GM23338 (cell line): ENCODE measurements around the gene THSD7A.

Source experiments
- POLR2AphosphoS5 ChIP-seq: IDR thresholded peaks from 2 replicates; pipeline ENCODE4 v1.6.1; 2016; ENCODE audit warnings: antibody characterized with exemption, low read depth
- TF ChIP-seq, protein P1 (sequence below), 2 experiments: fragments of 200-600 bp in 1 of 2; sonication (generic) in 1 of 2; conservative IDR thresholded peaks; 2 replicates each; pipeline versions ENCODE4 v1.5.1 to v1.6.1; 2016 to 2017; ENCODE audit warnings: antibody characterized with exemption in 2 of 2, low read depth in 2 of 2, mild to moderate bottlenecking in 2 of 2, moderate library complexity in 1 of 2

DNA sequence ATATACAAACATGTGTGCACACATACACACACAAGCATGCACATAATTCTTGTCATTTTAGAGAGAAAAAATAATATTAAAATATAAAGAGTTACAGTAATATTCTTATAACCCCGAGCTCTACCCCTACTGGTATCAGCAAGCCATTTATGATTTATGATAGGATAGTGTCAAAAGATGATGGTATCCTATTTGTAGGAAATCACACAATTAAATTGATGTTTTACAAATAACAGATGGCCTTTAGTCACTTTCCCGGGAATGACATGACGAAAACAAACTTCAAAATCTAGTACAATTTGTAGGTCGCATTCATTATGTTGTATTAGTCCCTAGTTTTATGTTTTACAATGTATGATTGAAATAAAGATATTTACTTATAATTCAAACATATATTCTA lies 36.8 kb downstream of the THSD7A start:
- TF ChIP-seq POLR2AphosphoS5, result no peak
- TF ChIP-seq, protein P1, sequence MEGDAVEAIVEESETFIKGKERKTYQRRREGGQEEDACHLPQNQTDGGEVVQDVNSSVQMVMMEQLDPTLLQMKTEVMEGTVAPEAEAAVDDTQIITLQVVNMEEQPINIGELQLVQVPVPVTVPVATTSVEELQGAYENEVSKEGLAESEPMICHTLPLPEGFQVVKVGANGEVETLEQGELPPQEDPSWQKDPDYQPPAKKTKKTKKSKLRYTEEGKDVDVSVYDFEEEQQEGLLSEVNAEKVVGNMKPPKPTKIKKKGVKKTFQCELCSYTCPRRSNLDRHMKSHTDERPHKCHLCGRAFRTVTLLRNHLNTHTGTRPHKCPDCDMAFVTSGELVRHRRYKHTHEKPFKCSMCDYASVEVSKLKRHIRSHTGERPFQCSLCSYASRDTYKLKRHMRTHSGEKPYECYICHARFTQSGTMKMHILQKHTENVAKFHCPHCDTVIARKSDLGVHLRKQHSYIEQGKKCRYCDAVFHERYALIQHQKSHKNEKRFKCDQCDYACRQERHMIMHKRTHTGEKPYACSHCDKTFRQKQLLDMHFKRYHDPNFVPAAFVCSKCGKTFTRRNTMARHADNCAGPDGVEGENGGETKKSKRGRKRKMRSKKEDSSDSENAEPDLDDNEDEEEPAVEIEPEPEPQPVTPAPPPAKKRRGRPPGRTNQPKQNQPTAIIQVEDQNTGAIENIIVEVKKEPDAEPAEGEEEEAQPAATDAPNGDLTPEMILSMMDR (conservative IDR thresholded peaks at IDR 0.05; ENCODE audit: low read depth in 2 of 2), result no peak
